ENCODE data around the gene KCNT2. TPM values are rescaled to one million over a fixed set of nuclear protein-coding genes. Genes with fewer than 3 reads are reported as not detected.

The KCNT2 gene
- total RNA-seq, 1 experiment from 2014 or later = 9.1 TPM

DNA sequence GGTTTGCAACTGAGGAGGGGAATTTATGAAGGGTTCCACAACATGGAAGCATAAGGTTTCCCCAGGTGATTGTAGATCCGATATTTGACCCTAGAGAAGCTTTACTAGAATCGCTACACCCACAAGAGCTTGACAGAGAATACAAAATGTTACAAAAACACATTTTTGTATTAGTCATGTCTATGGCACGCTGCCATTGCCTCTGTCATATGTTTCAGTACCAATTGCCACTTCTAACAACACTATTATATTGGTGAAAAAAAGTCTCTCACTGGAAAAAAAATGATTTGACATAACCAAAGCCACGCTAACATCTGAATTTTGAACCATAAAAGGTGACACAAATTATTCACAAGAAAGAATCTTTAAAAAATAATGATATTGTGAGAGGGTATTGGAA, 214.5 kb downstream of the KCNT2 start:
- Histone ChIP-seq H4K91ac (ENCODE audit: insufficient read length, low read depth, low read length) (no peak overlapping the region), H3K79me1 (ENCODE audit: insufficient read depth, low read depth, low read length, poor library complexity, severe bottlenecking) (no peaks in the 10 kb centered on the region), H4K20me1 (ENCODE audit: control insufficient read depth, insufficient read depth, insufficient read length) (no peaks in the 10 kb centered on the region), H3K9ac (ENCODE audit: extremely low read depth, insufficient read length, low read length) (no peak overlapping the region), H2BK12ac (ENCODE audit: insufficient read length, low read depth, low read length) (no peak overlapping the region), H2BK120ac (ENCODE audit: low read depth, low read length, poor library complexity, severe bottlenecking) (no peak overlapping the region), H2AFZ (ENCODE audit: low read length) (no peak overlapping the region), H2AK5ac (ENCODE audit: insufficient read length, low read length) (no peak overlapping the region), H3K14ac (ENCODE audit: insufficient read depth, low read length) (no peak overlapping the region), H3T11ph (ENCODE audit: low read length) (no peak overlapping the region), H3K79me2 (ENCODE audit: insufficient read depth, low read length) (no peaks in the 10 kb centered on the region), H3K4me1 (ENCODE audit: insufficient read depth, low read length) (no peaks in the 10 kb centered on the region), H3K4ac (ENCODE audit: low read depth, low read length) (no peak overlapping the region), H3K27me3 (ENCODE audit: insufficient read depth, low read length) (no peaks in the 10 kb centered on the region), H3K9me3 (ENCODE audit: control insufficient read depth, low read depth, low read length) (no peaks in the 10 kb centered on the region), H3K4me2 (ENCODE audit: insufficient read depth, insufficient read length, low read length) (no peak overlapping the region), H4K8ac (replicated peaks; ENCODE audit: insufficient read length, low read depth, low read length) (no peak overlapping the region), H2BK20ac (ENCODE audit: low read depth, low read length, poor library complexity, severe bottlenecking) (no peak overlapping the region), H3K23ac (ENCODE audit: insufficient read length, low read depth, low read length) (no peak overlapping the region), H3K23me2 (ENCODE audit: insufficient read length, low read depth, low read length, poor library complexity, severe bottlenecking) (no peaks in the 10 kb centered on the region), H2BK15ac (ENCODE audit: low read depth, low read length) (no peak overlapping the region), H4K5ac (ENCODE audit: insufficient read length, low read depth, low read length) (no peak overlapping the region), H2BK5ac (ENCODE audit: insufficient read length, low read length) (no peak overlapping the region), H3K56ac (ENCODE audit: insufficient read length, low read depth, low read length) (no peak overlapping the region), H3K18ac (ENCODE audit: insufficient read length, low read depth, low read length) (no peak overlapping the region), H3K27ac (ENCODE audit: insufficient read length, low read depth, low read length) (no peak overlapping the region)
- no peaks in the 10 kb centered on the region for H3K9me3 Mint-ChIP-seq
- no peaks in the 10 kb centered on the region for H3K27me3 Mint-ChIP-seq (ENCODE audit: low read depth)
- H3K4me1 Mint-ChIP-seq = peaks cover 2 to 5% of the 10 kb centered on the region in 2 experiments; a peak in 1 of 4 replicates
- H3K4me3 Mint-ChIP-seq = no peak overlapping the region
- TF ChIP-seq, protein P1, sequence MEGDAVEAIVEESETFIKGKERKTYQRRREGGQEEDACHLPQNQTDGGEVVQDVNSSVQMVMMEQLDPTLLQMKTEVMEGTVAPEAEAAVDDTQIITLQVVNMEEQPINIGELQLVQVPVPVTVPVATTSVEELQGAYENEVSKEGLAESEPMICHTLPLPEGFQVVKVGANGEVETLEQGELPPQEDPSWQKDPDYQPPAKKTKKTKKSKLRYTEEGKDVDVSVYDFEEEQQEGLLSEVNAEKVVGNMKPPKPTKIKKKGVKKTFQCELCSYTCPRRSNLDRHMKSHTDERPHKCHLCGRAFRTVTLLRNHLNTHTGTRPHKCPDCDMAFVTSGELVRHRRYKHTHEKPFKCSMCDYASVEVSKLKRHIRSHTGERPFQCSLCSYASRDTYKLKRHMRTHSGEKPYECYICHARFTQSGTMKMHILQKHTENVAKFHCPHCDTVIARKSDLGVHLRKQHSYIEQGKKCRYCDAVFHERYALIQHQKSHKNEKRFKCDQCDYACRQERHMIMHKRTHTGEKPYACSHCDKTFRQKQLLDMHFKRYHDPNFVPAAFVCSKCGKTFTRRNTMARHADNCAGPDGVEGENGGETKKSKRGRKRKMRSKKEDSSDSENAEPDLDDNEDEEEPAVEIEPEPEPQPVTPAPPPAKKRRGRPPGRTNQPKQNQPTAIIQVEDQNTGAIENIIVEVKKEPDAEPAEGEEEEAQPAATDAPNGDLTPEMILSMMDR (conservative IDR thresholded peaks at IDR 0.05) = no peak
- H3K36me3 Mint-ChIP-seq (ENCODE audit: insufficient read depth in 1 of 3, low read depth in 3 of 3) = peaks cover 0 to 2% (median 0%) of the 10 kb centered on the region in 3 experiments; a peak in 1 of 7 replicates
- H3K27ac Mint-ChIP-seq = peak overlapping the region in 2 of 3 experiments; percentile 12 to 46; a peak in 2 of 7 replicates
- no CpG with 5 or more reads among the region's 4 CpGs for WGBS (ENCODE audit: extremely low coverage, insufficient read length, low lambda C conversion rate)
- DNase-seq = no peak

All from H9 (cell line).